ENCODE measurements around the gene PLCG2. TPM values are rescaled to one million over a fixed set of nuclear protein-coding genes. Genes with fewer than 3 reads are reported as not detected.
"Not testable (repeated sequence)": the region's sequence is repeated elsewhere in the genome, so short reads cannot be mapped to it uniquely, and the experiment has no call there.

The PLCG2 gene
- total RNA-seq, 1 donor from 2014 or later: 6.9 TPM

- DNase-seq (ENCODE audit: missing footprints) (no peak), ATAC-seq (no peak)
- intact Hi-C loops (cut with DNase I): no loop called here
Observed at GRCh38 chr16:81912395-81912794, 133.3 kb downstream of the PLCG2 start.

- ATAC-seq: no peak
- intact Hi-C loops (cut with DNase I): no loop called here
- DNase-seq (ENCODE audit: missing footprints): no peak
Observed at GRCh38 chr16:81913222-81913621, 134.1 kb downstream of the PLCG2 start.

GRCh38 chr16:81917375-81917774, 138.3 kb downstream of the PLCG2 start:
- intact Hi-C loops (cut with DNase I): no loop called here
- no peak for ATAC-seq
- no peak for DNase-seq (ENCODE audit: missing footprints)

GRCh38 chr16:81918927-81919326, 139.8 kb downstream of the PLCG2 start:
- DNase-seq (ENCODE audit: missing footprints) (no peak), ATAC-seq (no peak)
- intact Hi-C loops (cut with DNase I): no loop called here

GRCh38 chr16:81920498-81920897, 141.4 kb downstream of the PLCG2 start:
- intact Hi-C loops (cut with DNase I): no loop called here
- no peak for DNase-seq (ENCODE audit: missing footprints)
- ATAC-seq: no peak

GRCh38 chr16:81921085-81921814, 142.2 kb downstream of the PLCG2 start:
- DNase-seq (ENCODE audit: missing footprints): no peak
- ATAC-seq: no peak
- intact Hi-C loops (cut with DNase I): no loop called here

GRCh38 chr16:81921843-81922584, 142.9 kb downstream of the PLCG2 start:
- ATAC-seq (no peak), DNase-seq (ENCODE audit: missing footprints) (no peak)
- intact Hi-C loops (cut with DNase I): no loop called here

GRCh38 chr16:81923296-81923695, 144.2 kb downstream of the PLCG2 start:
- DNase-seq (ENCODE audit: missing footprints): no peak
- ATAC-seq: no peak
- intact Hi-C loops (cut with DNase I): no loop called here

GRCh38 chr16:81925016-81925415, 145.9 kb downstream of the PLCG2 start:
- DNase-seq (ENCODE audit: missing footprints) (no peak), ATAC-seq (no peak)
- intact Hi-C loops (cut with DNase I): no loop called here

GRCh38 chr16:81926036-81926435, 146.9 kb downstream of the PLCG2 start:
- ATAC-seq (no peak), DNase-seq (ENCODE audit: missing footprints) (no peak)
- intact Hi-C loops (cut with DNase I): no loop called here

- intact Hi-C loops (cut with DNase I): no loop called here
- DNase-seq (ENCODE audit: missing footprints) (no peak), ATAC-seq (no peak)
Observed at GRCh38 chr16:81927561-81928185, 148.6 kb downstream of the PLCG2 start.

- ATAC-seq (no peak), DNase-seq (ENCODE audit: missing footprints) (no peak)
Observed at GRCh38 chr16:81928271-81928918, 149.3 kb downstream of the PLCG2 start.

GRCh38 chr16:81928975-81929374, 149.9 kb downstream of the PLCG2 start:
- intact Hi-C loops (cut with DNase I): no loop called here
- no peak for DNase-seq (ENCODE audit: missing footprints)
- no peak for ATAC-seq

More at GRCh38 chr16:81928271-81928918, 149.3 kb downstream of the PLCG2 start:
- intact Hi-C loops (cut with DNase I): no loop called here

- intact Hi-C loops (cut with DNase I): no loop called here
- ATAC-seq: no peak
- no peak for DNase-seq (ENCODE audit: missing footprints)
Observed at GRCh38 chr16:81929841-81930240, 150.8 kb downstream of the PLCG2 start.

GRCh38 chr16:81931927-81932326, 152.8 kb downstream of the PLCG2 start:
- DNase-seq (ENCODE audit: missing footprints) (no peak), ATAC-seq (no peak)
- intact Hi-C loops (cut with DNase I): no loop called here

- DNase-seq (ENCODE audit: missing footprints): no peak
- ATAC-seq: no peak
- intact Hi-C loops (cut with DNase I): no loop called here
Observed at GRCh38 chr16:81932668-81933067, 153.6 kb downstream of the PLCG2 start.

- intact Hi-C loops (cut with DNase I): no loop called here
- ATAC-seq (no peak), DNase-seq (ENCODE audit: missing footprints) (no peak)
Observed at GRCh38 chr16:81933361-81933760, 154.3 kb downstream of the PLCG2 start.

- not testable (repeated sequence) for ATAC-seq; DNase-seq (ENCODE audit: missing footprints)
- intact Hi-C loops (cut with DNase I): loop anchor here (5.0 kb wide), 1 partner anchor 42 kb away; no protein-coding TSS in a partner anchor
Observed at GRCh38 chr16:81934711-81935110, 155.6 kb downstream of the PLCG2 start.
